Erythroblast (primary cell): ENCODE data around the gene ELMO2.

Experiments used
- GATA1 ChIP-seq: IDR thresholded peaks from 2 replicates; pipeline ENCODE4 v1.6.1; 2011; ENCODE audit warnings: low read depth, mild to moderate bottlenecking, control low read depth, low read length, moderate library complexity
- POLR2A ChIP-seq: IDR thresholded peaks from 2 replicates; pipeline ENCODE4 v1.6.1; 2011; ENCODE audit warnings: mild to moderate bottlenecking, low read length

DNA sequence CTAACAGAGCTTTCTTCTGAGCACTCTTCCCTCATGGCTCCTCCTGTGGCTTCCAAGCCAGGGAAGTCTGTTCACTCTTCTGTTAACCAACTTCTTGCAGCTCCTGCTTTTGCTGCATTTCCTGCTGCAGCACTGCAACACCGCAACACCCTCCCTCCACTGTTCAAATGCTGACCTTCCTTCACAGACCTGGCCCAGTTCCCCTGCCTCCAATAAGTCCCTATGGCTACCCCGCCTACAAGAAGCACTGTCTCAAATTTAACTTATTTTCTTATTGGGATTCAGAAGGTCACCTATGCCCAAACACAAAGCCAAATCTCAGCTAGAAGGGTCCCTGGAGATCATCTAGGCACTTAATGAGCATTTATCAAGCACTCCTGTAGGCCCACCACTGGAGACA lies 44.6 kb downstream of the ELMO2 start:
- TF ChIP-seq POLR2A, result no peak
- no peak for TF ChIP-seq GATA1
